ENCODE data around the gene DNMBP.

Gene DNMBP

GRCh38 chr10:100009793-100010676 lies at the start of gene DNMBP:
DNMBP (minus strand) TSS chr10:100009947; CDS start chr10:99972124, 37,823 bp downstream.
- DNase-seq: no peak

- no peak for DNase-seq
These were observed 48.2 kb upstream of the DNMBP start for GRCh38 chr10:100057948-100058347.

- DNase-seq: no peak
These were observed 44.1 kb upstream of the DNMBP start for GRCh38 chr10:100053686-100054460.

- no peak for DNase-seq
These were observed 36.3 kb upstream of the DNMBP start for GRCh38 chr10:100046021-100046486.

- DNase-seq: no peak
These were observed 35.8 kb upstream of the DNMBP start for GRCh38 chr10:100045592-100045991.

GRCh38 chr10:100043796-100044195 lies 34.0 kb upstream of the DNMBP start:
- DNase-seq: no peak

- no peak for DNase-seq
These were observed 33.6 kb upstream of the DNMBP start for GRCh38 chr10:100043344-100043743.

GRCh38 chr10:100041306-100042002 lies 31.7 kb upstream of the DNMBP start:
- no peak for DNase-seq

GRCh38 chr10:100038561-100039071 lies 28.9 kb upstream of the DNMBP start:
- DNase-seq: no peak

- no peak for DNase-seq
These were observed 28.1 kb upstream of the DNMBP start for GRCh38 chr10:100037758-100038315.

- no peak for DNase-seq
These were observed 27.1 kb upstream of the DNMBP start for GRCh38 chr10:100036850-100037249.

- DNase-seq: no peak
These were observed 24.1 kb upstream of the DNMBP start for GRCh38 chr10:100033766-100034418.

- no peak for DNase-seq
These were observed 17.7 kb upstream of the DNMBP start for GRCh38 chr10:100027416-100027815.

GRCh38 chr10:100025576-100025975 lies 15.8 kb upstream of the DNMBP start:
- no peak for DNase-seq

GRCh38 chr10:100024748-100025147 lies 15.0 kb upstream of the DNMBP start:
- no peak for DNase-seq

GRCh38 chr10:100022403-100022802 lies 12.7 kb upstream of the DNMBP start:
- no peak for DNase-seq

- DNase-seq: no peak
These were observed 11.6 kb upstream of the DNMBP start for GRCh38 chr10:100021322-100021721.

GRCh38 chr10:100020886-100021253 lies 11.1 kb upstream of the DNMBP start:
- DNase-seq: no peak

GRCh38 chr10:100020142-100020885 lies 10.6 kb upstream of the DNMBP start:
- peak; percentile 3 for DNase-seq

GRCh38 chr10:100019787-100020141 lies 10.0 kb upstream of the DNMBP start:
- no peak for DNase-seq

GRCh38 chr10:100014071-100014762 lies 4.5 kb upstream of the DNMBP start:
- no peak for DNase-seq
